ENCODE data around the gene ITGB2. TPM values are rescaled to one million over a fixed set of nuclear protein-coding genes. Genes with fewer than 3 reads are reported as not detected.

ITGB2 gene
- total RNA-seq, 4 donors from 2014 or later, result 18.4 to 40.7 (median 20.4) TPM

- TF ChIP-seq POLR2A (IDR thresholded peaks at IDR 0.05) (no peak), CTCF (IDR thresholded peaks at IDR 0.05) (no peak)
- DNase-seq (ENCODE audit: low spot score in 2 of 2), result no peak
- H3K4me3 ChIP-seq (ENCODE audit: low read depth, poor library complexity, severe bottlenecking), result no peak overlapping the region
- intact Hi-C loops (cut with DNase I; ENCODE audit: low total_unique reads), result no loop called here
- WGBS, 2 donors, result 85 to 89% methylated on average over 22 of the region's 22 CpGs
These were observed 17.0 kb downstream of the ITGB2 start for GRCh38 chr21:44903689-44904088.

DNA sequence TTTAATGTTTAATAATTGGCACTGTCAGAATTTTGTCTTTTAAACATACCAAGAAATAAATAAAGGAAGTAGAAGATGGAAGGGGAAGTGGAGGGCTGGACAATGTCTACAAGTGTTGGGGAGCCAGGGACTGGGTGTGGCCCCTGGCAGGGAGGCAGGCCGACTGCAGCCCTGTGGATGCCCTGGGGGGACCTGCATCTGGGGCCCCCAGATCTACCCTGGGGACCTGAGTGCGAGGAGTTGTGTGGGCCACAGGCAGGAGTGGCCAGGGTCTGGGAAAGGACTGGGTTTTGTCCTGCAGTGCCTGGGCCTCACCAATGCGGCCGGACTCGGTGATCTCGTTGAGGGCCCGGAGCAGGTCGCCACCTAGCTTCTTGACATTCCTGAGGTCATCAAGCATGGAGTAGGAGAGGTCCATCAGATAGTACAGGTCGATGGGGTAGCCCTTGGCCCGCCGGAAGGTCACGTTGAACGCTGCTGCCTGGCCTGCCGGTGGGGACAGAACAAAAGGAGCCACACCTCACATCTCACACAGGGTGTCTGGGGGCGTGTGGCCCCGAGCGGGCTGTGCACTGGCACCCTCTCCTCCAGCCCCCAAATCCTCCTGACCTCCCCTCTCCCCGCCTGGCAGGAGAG, 17.5 kb downstream of the ITGB2 start:
- WGBS, 2 donors, result 82 to 91% methylated on average over 18 of the region's 18 CpGs
- TF ChIP-seq POLR2A (IDR thresholded peaks at IDR 0.05) (no peak), CTCF (IDR thresholded peaks at IDR 0.05) (no peak)
- no peak overlapping the region for H3K4me3 ChIP-seq (ENCODE audit: low read depth, poor library complexity, severe bottlenecking)
- intact Hi-C loops (cut with DNase I; ENCODE audit: low total_unique reads), result no loop called here
- DNase-seq (ENCODE audit: low spot score in 2 of 2), result no peak

DNA sequence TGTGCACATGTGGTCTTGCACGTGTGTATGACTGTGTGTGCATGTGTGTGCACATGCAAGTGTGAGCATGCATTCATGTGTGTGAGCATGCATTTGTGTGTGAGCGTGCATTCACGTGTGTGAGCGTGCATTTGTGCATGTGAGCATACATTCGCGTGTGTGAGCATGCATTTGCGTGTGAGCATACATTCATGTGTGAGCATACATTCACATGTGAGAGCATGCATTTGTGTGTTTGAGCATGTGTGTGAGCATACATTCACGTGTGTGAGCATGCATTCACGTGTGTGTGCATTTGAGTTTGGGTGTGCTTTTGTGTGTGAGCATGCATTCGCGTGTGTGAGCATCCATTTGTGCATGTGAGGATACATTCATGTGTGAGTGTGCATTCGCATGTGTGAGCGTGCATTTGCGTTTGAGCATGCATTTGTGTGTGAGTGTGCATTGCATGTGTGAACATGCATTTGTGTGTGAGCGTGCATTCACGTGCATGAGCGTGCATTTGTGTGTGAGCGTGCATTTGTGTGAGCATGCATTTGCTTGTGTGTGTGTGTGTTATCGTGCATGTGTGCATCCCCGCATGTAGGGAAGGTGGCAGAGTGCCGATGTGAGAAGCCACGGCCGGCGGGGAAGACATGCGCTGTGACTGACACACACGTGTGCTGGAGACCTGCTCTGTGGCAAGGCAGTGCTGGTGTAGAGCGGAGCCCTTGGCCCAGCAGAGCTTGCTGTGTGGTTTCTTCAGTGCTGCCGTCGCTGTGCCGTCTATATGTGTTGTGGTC, 18.2 kb downstream of the ITGB2 start:
- H3K4me3 ChIP-seq (ENCODE audit: low read depth, poor library complexity, severe bottlenecking), result no peak overlapping the region
- 89 to 91% methylated on average over 30 of the region's 30 CpGs for WGBS, 2 donors
- no peak for TF ChIP-seq POLR2A (IDR thresholded peaks at IDR 0.05)
- no peak for TF ChIP-seq CTCF (IDR thresholded peaks at IDR 0.05)
- DNase-seq (ENCODE audit: low spot score in 2 of 2), result no peak
- intact Hi-C loops (cut with DNase I; ENCODE audit: low total_unique reads), result no loop called here

GRCh38 chr21:44901391-44902074, 19.2 kb downstream of the ITGB2 start:
- H3K4me3 ChIP-seq (ENCODE audit: low read depth, poor library complexity, severe bottlenecking), result no peak overlapping the region
- no peak for TF ChIP-seq CTCF (IDR thresholded peaks at IDR 0.05)
- no peak for TF ChIP-seq POLR2A (IDR thresholded peaks at IDR 0.05)
- intact Hi-C loops (cut with DNase I; ENCODE audit: low total_unique reads), result no loop called here
- DNase-seq (ENCODE audit: low spot score in 2 of 2), result no peak
- WGBS, 2 donors, result 50 to 57% methylated on average over 26 to 27 of the region's 27 CpGs

- no peak for DNase-seq (ENCODE audit: low spot score in 2 of 2)
- intact Hi-C loops (cut with DNase I; ENCODE audit: low total_unique reads), result no loop called here
- 80 to 84% methylated on average over 26 of the region's 28 CpGs for WGBS, 2 donors
- TF ChIP-seq CTCF (IDR thresholded peaks at IDR 0.05) (no peak), POLR2A (IDR thresholded peaks at IDR 0.05) (no peak)
- no peak overlapping the region for H3K4me3 ChIP-seq (ENCODE audit: low read depth, poor library complexity, severe bottlenecking)
These were observed 20.0 kb downstream of the ITGB2 start for GRCh38 chr21:44900559-44901251.

Measured in lower leg skin (tissue), 4 donors.